ENCODE results near the gene NCBP2. TPM values are rescaled to one million over a fixed set of nuclear protein-coding genes. Genes with fewer than 3 reads are reported as not detected.

Gene NCBP2
- total RNA-seq, 1 donor from 2014 or later, result 77.9 TPM

DNA sequence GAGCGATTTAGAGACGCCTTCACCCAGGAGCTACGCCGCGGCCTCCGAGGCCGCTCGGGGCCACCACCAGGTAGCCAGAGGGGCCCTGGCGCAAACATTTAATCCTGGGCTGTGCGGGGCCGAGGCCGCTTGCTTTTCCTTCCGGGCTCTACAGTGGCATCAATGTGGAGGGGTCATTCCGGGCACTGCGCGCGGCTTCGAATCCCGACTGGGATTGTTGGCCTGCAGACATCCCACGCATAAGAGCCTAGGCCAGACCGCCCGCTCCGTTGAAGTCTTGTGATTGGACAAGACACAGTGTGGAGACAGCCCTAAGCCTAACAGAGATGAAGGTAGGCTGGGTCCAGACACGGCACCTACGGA is 568 bp upstream of the NCBP2 start:
- Mint-ChIP-seq H3K4me1 (peaks cover 33% of the 10 kb centered on the region), H3K4me3 (peak overlapping the region; percentile 91), H3K9me3 (no peaks in the 10 kb centered on the region), H3K27me3 (ENCODE audit: low read depth) (peaks cover 5% of the 10 kb centered on the region), H3K36me3 (peaks cover 10% of the 10 kb centered on the region), H3K27ac (peak overlapping the region; percentile 97)
- peak in 1 of 2 experiments; percentile 47 for DNase-seq (ENCODE audit: low spot score in 2 of 2, unreplicated experiment in 2 of 2)
- no peak for TF ChIP-seq CTCF (IDR thresholded peaks at IDR 0.05; ENCODE audit: unreplicated experiment)

DNA sequence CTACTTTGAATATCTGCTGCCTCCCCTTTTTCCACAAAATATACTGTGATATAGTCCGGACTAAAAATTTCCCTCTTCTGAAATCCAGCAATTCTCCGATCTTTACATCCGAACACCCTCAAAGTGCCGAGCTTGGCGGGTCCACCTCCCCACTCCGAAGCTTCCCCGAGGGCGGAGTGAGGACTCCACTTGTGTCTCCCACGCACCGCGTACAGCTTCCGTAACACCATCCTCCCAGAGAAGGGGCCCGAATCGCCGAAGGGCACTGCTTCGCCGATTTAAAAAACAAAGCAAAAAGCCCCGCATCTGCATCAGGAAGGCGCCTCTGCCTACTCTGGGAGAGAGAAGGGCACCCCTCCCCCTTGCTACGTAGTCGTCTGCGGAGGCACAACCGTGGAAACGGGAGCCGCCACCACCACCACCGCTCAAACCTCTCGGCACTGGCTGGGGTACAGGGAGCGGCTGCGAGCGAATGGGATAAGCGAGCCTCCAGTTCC is 551 bp downstream of the NCBP2 start:
- DNase-seq (ENCODE audit: low spot score in 2 of 2, unreplicated experiment in 2 of 2), result peak in 1 of 2 experiments; percentile 34
- H3K4me3 Mint-ChIP-seq, result peak overlapping the region; percentile 91
- no peak for TF ChIP-seq CTCF (IDR thresholded peaks at IDR 0.05; ENCODE audit: unreplicated experiment)
- H3K27ac Mint-ChIP-seq, result peak overlapping the region; percentile 97
- no peaks in the 10 kb centered on the region for H3K9me3 Mint-ChIP-seq
- H3K36me3 Mint-ChIP-seq, result peaks cover 21% of the 10 kb centered on the region
- no peaks in the 10 kb centered on the region for H3K27me3 Mint-ChIP-seq (ENCODE audit: low read depth)
- H3K4me1 Mint-ChIP-seq, result peaks cover 33% of the 10 kb centered on the region

GRCh38 chr3:196938576-196938975 is 3.8 kb downstream of the NCBP2 start:
- no peaks in the 10 kb centered on the region for H3K27me3 Mint-ChIP-seq (ENCODE audit: low read depth)
- H3K4me3 Mint-ChIP-seq, result no peak overlapping the region
- DNase-seq (ENCODE audit: low spot score in 2 of 2, unreplicated experiment in 2 of 2), result no peak
- peaks cover 38% of the 10 kb centered on the region for H3K36me3 Mint-ChIP-seq
- H3K9me3 Mint-ChIP-seq, result no peaks in the 10 kb centered on the region
- TF ChIP-seq CTCF (IDR thresholded peaks at IDR 0.05; ENCODE audit: unreplicated experiment), result no peak
- H3K27ac Mint-ChIP-seq, result no peak overlapping the region
- peaks cover 22% of the 10 kb centered on the region for H3K4me1 Mint-ChIP-seq

DNA sequence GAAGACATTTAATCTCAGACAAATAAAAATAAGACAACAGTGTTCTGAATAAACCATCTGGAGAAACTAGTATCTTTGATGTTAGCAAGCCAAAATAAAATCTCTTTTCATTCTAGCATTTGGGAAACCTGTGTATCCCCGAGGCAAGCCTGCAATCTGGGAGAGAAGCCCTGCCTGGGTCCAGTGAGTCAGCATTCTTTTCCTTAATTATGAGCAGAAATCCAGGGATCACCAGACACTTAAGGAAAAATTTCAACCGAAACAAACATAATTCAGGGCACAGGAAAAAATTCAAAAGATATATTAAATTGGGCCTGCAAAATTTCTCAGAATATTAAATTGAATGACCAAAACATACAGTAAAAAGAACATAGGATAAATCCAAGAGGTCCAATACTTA is 4.2 kb downstream of the NCBP2 start:
- no peak for TF ChIP-seq CTCF (IDR thresholded peaks at IDR 0.05; ENCODE audit: unreplicated experiment)
- H3K27ac Mint-ChIP-seq, result peak overlapping the region; percentile 24
- no peaks in the 10 kb centered on the region for H3K9me3 Mint-ChIP-seq
- no peaks in the 10 kb centered on the region for H3K27me3 Mint-ChIP-seq (ENCODE audit: low read depth)
- H3K4me1 Mint-ChIP-seq, result peaks cover 17% of the 10 kb centered on the region
- DNase-seq (ENCODE audit: low spot score in 2 of 2, unreplicated experiment in 2 of 2), result no peak
- no peak overlapping the region for H3K4me3 Mint-ChIP-seq
- H3K36me3 Mint-ChIP-seq, result peaks cover 41% of the 10 kb centered on the region

DNA sequence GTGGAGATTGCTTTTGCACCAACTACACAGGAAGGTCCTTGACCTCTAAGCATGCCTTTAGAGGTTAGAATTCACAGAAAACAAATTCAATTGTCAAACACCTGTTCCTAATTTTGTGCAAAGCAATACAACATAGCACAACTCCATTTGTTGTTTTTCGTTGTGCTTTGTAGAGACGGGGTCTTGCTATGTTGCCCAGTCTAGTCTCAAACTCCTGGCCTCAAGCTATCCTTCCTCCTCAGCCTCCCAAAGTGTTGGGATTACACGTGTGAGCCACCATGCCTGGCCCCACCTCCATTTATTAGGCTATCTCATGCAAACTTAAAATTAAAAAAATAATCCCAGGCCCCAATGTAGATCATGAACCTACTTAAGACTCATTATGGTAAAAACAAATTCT is 6.0 kb downstream of the NCBP2 start:
- no peak for TF ChIP-seq CTCF (IDR thresholded peaks at IDR 0.05; ENCODE audit: unreplicated experiment)
- no peaks in the 10 kb centered on the region for H3K27me3 Mint-ChIP-seq (ENCODE audit: low read depth)
- H3K9me3 Mint-ChIP-seq, result no peaks in the 10 kb centered on the region
- H3K4me3 Mint-ChIP-seq, result no peak overlapping the region
- H3K36me3 Mint-ChIP-seq, result peaks cover 49% of the 10 kb centered on the region
- no peak for DNase-seq (ENCODE audit: low spot score in 2 of 2, unreplicated experiment in 2 of 2)
- H3K4me1 Mint-ChIP-seq, result peaks cover 9% of the 10 kb centered on the region
- H3K27ac Mint-ChIP-seq, result no peak overlapping the region

DNA sequence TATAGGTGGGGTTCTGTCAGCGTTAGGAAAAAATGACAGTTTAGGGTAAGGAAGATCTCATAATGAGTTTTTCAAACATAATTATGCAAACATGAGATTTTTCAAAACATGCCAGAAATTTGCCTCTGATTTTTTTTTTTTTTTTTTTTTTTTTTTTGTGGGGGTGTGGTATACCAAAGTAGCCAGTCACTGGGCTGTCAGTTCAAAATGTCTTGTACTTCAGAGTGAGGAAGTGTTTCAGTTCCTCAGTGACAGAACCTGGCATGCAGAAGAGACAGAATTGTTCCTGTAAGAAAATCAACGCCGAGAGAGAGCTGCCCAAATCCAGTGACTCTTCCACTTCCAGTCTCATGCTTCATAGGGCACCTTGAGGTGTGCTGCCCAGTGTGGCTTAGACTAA is 9.7 kb downstream of the NCBP2 start:
- Mint-ChIP-seq H3K9me3 (no peaks in the 10 kb centered on the region), H3K4me1 (no peaks in the 10 kb centered on the region), H3K4me3 (no peak overlapping the region), H3K36me3 (peaks cover 46% of the 10 kb centered on the region), H3K27me3 (ENCODE audit: low read depth) (no peaks in the 10 kb centered on the region), H3K27ac (no peak overlapping the region)
- TF ChIP-seq CTCF (IDR thresholded peaks at IDR 0.05; ENCODE audit: unreplicated experiment), result no peak
- DNase-seq (ENCODE audit: low spot score in 2 of 2, unreplicated experiment in 2 of 2), result no peak

All from mesothelial cell of epicardium (in vitro differentiated cells).